ENCODE data around the gene FLT1. TPM values are rescaled to one million over a fixed set of nuclear protein-coding genes. Genes with fewer than 3 reads are reported as not detected.

Gene FLT1
- total and polyA plus RNA-seq, 2 donors (not counting 1 experiment from before 2014, with no cell fraction given), result 1.3 to 2.5 TPM

- TF ChIP-seq CTCF (conservative IDR thresholded peaks at IDR 0.05 in 1 of 2, IDR thresholded peaks at IDR 0.05 in 1 of 2; ENCODE audit: low read depth in 1 of 2, low read length in 2 of 2), result no peak
- TF ChIP-seq EZH2 (IDR thresholded peaks at IDR 0.05; ENCODE audit: low read length, missing control alignments), result no peak
- H3K79me2 ChIP-seq (ENCODE audit: control insufficient read depth, insufficient read depth, low read length), result no peaks in the 10 kb centered on the region
Observed at GRCh38 chr13:28473044-28473443, 21.9 kb downstream of the FLT1 start.

GRCh38 chr13:28471421-28471820 lies 23.5 kb downstream of the FLT1 start:
- no peak overlapping the region for H3K4me2 ChIP-seq (ENCODE audit: extremely low read depth, insufficient read depth, low read length)
- peaks cover 2% of the 10 kb centered on the region for H3K4me1 ChIP-seq (ENCODE audit: control insufficient read depth, extremely low read depth, insufficient read depth, low read length)
- H3K79me2 ChIP-seq (ENCODE audit: control insufficient read depth, insufficient read depth, low read length), result no peaks in the 10 kb centered on the region

More at GRCh38 chr13:28473044-28473443, 21.9 kb downstream of the FLT1 start:
- H4K20me1 ChIP-seq (ENCODE audit: control insufficient read depth, extremely low read depth, insufficient read depth, low read length), result no peaks in the 10 kb centered on the region
- no peak overlapping the region for H3K4me3 ChIP-seq (replicated peaks in 1 of 4; ENCODE audit: control extremely low read depth in 1 of 4, insufficient read depth in 1 of 4, low read depth in 3 of 4, low read length in 4 of 4)
- no peak overlapping the region for H3K27ac ChIP-seq (ENCODE audit: insufficient read depth, low read length)
- no peaks in the 10 kb centered on the region for H3K9me3 ChIP-seq (ENCODE audit: control insufficient read depth, insufficient read depth, low read depth, low read length)
- H2AFZ ChIP-seq (ENCODE audit: low read length), result no peak overlapping the region
- H3K9ac ChIP-seq (ENCODE audit: insufficient read depth, low read length), result no peak overlapping the region
- H3K36me3 ChIP-seq (ENCODE audit: control insufficient read depth, insufficient read depth, low read length), result no peaks in the 10 kb centered on the region
- no peak overlapping the region for H3K4me2 ChIP-seq (ENCODE audit: extremely low read depth, insufficient read depth, low read length)
- no peaks in the 10 kb centered on the region for H3K27me3 ChIP-seq (ENCODE audit: control insufficient read depth, insufficient read depth, low read length)
- peaks cover 9% of the 10 kb centered on the region for H3K4me1 ChIP-seq (ENCODE audit: control insufficient read depth, extremely low read depth, insufficient read depth, low read length)
- DNase-seq (ENCODE audit: low read depth in 2 of 2), result no peak

GRCh38 chr13:28470296-28470695 lies 24.6 kb downstream of the FLT1 start:
- H3K4me1 ChIP-seq (ENCODE audit: control insufficient read depth, extremely low read depth, insufficient read depth, low read length), result no peaks in the 10 kb centered on the region
- no peaks in the 10 kb centered on the region for H4K20me1 ChIP-seq (ENCODE audit: control insufficient read depth, extremely low read depth, insufficient read depth, low read length)
- DNase-seq (ENCODE audit: low read depth in 2 of 2), result peak in 1 of 2 donors; percentile 34

More at GRCh38 chr13:28471421-28471820, 23.5 kb downstream of the FLT1 start:
- TF ChIP-seq CTCF (conservative IDR thresholded peaks at IDR 0.05 in 1 of 2, IDR thresholded peaks at IDR 0.05 in 1 of 2; ENCODE audit: low read depth in 1 of 2, low read length in 2 of 2) (no peak), EZH2 (IDR thresholded peaks at IDR 0.05; ENCODE audit: low read length, missing control alignments) (no peak)
- DNase-seq (ENCODE audit: low read depth in 2 of 2), result no peak
- Histone ChIP-seq H3K4me3 (replicated peaks in 1 of 4; ENCODE audit: control extremely low read depth in 1 of 4, insufficient read depth in 1 of 4, low read depth in 3 of 4, low read length in 4 of 4) (no peak overlapping the region), H4K20me1 (ENCODE audit: control insufficient read depth, extremely low read depth, insufficient read depth, low read length) (no peaks in the 10 kb centered on the region), H2AFZ (ENCODE audit: low read length) (no peak overlapping the region), H3K27me3 (ENCODE audit: control insufficient read depth, insufficient read depth, low read length) (no peaks in the 10 kb centered on the region), H3K9ac (ENCODE audit: insufficient read depth, low read length) (no peak overlapping the region), H3K36me3 (ENCODE audit: control insufficient read depth, insufficient read depth, low read length) (no peaks in the 10 kb centered on the region), H3K9me3 (ENCODE audit: control insufficient read depth, insufficient read depth, low read depth, low read length) (no peaks in the 10 kb centered on the region), H3K27ac (ENCODE audit: insufficient read depth, low read length) (no peak overlapping the region)

More at GRCh38 chr13:28470296-28470695, 24.6 kb downstream of the FLT1 start:
- no peak overlapping the region for H3K9ac ChIP-seq (ENCODE audit: insufficient read depth, low read length)
- no peaks in the 10 kb centered on the region for H3K36me3 ChIP-seq (ENCODE audit: control insufficient read depth, insufficient read depth, low read length)
- no peak for TF ChIP-seq EZH2 (IDR thresholded peaks at IDR 0.05; ENCODE audit: low read length, missing control alignments)
- no peak for TF ChIP-seq CTCF (conservative IDR thresholded peaks at IDR 0.05 in 1 of 2, IDR thresholded peaks at IDR 0.05 in 1 of 2; ENCODE audit: low read depth in 1 of 2, low read length in 2 of 2)
- no peaks in the 10 kb centered on the region for H3K79me2 ChIP-seq (ENCODE audit: control insufficient read depth, insufficient read depth, low read length)
- H2AFZ ChIP-seq (ENCODE audit: low read length), result no peak overlapping the region
- H3K27ac ChIP-seq (ENCODE audit: insufficient read depth, low read length), result no peak overlapping the region
- H3K4me3 ChIP-seq (replicated peaks in 1 of 4; ENCODE audit: control extremely low read depth in 1 of 4, insufficient read depth in 1 of 4, low read depth in 3 of 4, low read length in 4 of 4), result no peak overlapping the region
- H3K27me3 ChIP-seq (ENCODE audit: control insufficient read depth, insufficient read depth, low read length), result no peaks in the 10 kb centered on the region
- no peaks in the 10 kb centered on the region for H3K9me3 ChIP-seq (ENCODE audit: control insufficient read depth, insufficient read depth, low read depth, low read length)
- H3K4me2 ChIP-seq (ENCODE audit: extremely low read depth, insufficient read depth, low read length), result no peak overlapping the region

All from fibroblast of lung (primary cell).